ENCODE measurements around the gene C13orf46.

The C13orf46 gene

GRCh38 chr13:113938246-113938645 is 35.6 kb downstream of the C13orf46 start:
- DNase-seq (ENCODE audit: low read depth, low spot score), result no peak
- TF ChIP-seq SUZ12 (IDR thresholded peaks at IDR 0.05; ENCODE audit: extremely low read depth, insufficient read depth, insufficient read length) (no peak), YY1 (IDR thresholded peaks at IDR 0.05; ENCODE audit: insufficient read depth, insufficient read length) (no peak), ZNF274 (IDR thresholded peaks at IDR 0.05; ENCODE audit: low read depth, low read length) (no peak)
- no peaks in the 10 kb centered on the region for H3K9me3 ChIP-seq (ENCODE audit: insufficient read depth, low read length)
- no peak overlapping the region for H3K4me3 ChIP-seq (ENCODE audit: insufficient read length, low read depth)
- H3K36me3 ChIP-seq (ENCODE audit: insufficient read depth, insufficient read length, low read length), result no peaks in the 10 kb centered on the region
- no peaks in the 10 kb centered on the region for H3K27me3 ChIP-seq (ENCODE audit: insufficient read depth, insufficient read length)
- no peak overlapping the region for H3K9ac ChIP-seq (ENCODE audit: insufficient read length, low read depth)
- peaks cover 31% of the 10 kb centered on the region for H3K4me1 ChIP-seq (ENCODE audit: insufficient read depth, insufficient read length)

- no peaks in the 10 kb centered on the region for H3K27me3 ChIP-seq (ENCODE audit: insufficient read depth, insufficient read length)
- peaks cover 30% of the 10 kb centered on the region for H3K4me1 ChIP-seq (ENCODE audit: insufficient read depth, insufficient read length)
- DNase-seq (ENCODE audit: low read depth, low spot score), result no peak
- no peaks in the 10 kb centered on the region for H3K36me3 ChIP-seq (ENCODE audit: insufficient read depth, insufficient read length, low read length)
- no peak overlapping the region for H3K9ac ChIP-seq (ENCODE audit: insufficient read length, low read depth)
- no peak overlapping the region for H3K4me3 ChIP-seq (ENCODE audit: insufficient read length, low read depth)
- no peak for TF ChIP-seq SUZ12 (IDR thresholded peaks at IDR 0.05; ENCODE audit: extremely low read depth, insufficient read depth, insufficient read length)
- TF ChIP-seq YY1 (IDR thresholded peaks at IDR 0.05; ENCODE audit: insufficient read depth, insufficient read length), result no peak
- TF ChIP-seq ZNF274 (IDR thresholded peaks at IDR 0.05; ENCODE audit: low read depth, low read length), result no peak
- no peaks in the 10 kb centered on the region for H3K9me3 ChIP-seq (ENCODE audit: insufficient read depth, low read length)
Measured at GRCh38 chr13:113937527-113938180, 36.2 kb downstream of the C13orf46 start.

- TF ChIP-seq YY1 (IDR thresholded peaks at IDR 0.05; ENCODE audit: insufficient read depth, insufficient read length) (no peak), SUZ12 (IDR thresholded peaks at IDR 0.05; ENCODE audit: extremely low read depth, insufficient read depth, insufficient read length) (no peak), ZNF274 (IDR thresholded peaks at IDR 0.05; ENCODE audit: low read depth, low read length) (no peak)
- Histone ChIP-seq H3K27me3 (ENCODE audit: insufficient read depth, insufficient read length) (no peaks in the 10 kb centered on the region), H3K9ac (ENCODE audit: insufficient read length, low read depth) (no peak overlapping the region), H3K4me3 (ENCODE audit: insufficient read length, low read depth) (no peak overlapping the region), H3K36me3 (ENCODE audit: insufficient read depth, insufficient read length, low read length) (no peaks in the 10 kb centered on the region), H3K9me3 (ENCODE audit: insufficient read depth, low read length) (peaks cover 2% of the 10 kb centered on the region; the same call in 1 of the 2 replicates), H3K4me1 (ENCODE audit: insufficient read depth, insufficient read length) (peaks cover 28% of the 10 kb centered on the region)
- no peak for DNase-seq (ENCODE audit: low read depth, low spot score)
Measured at GRCh38 chr13:113937073-113937472, 36.8 kb downstream of the C13orf46 start.

GRCh38 chr13:113936166-113936965 is 37.5 kb downstream of the C13orf46 start:
- Histone ChIP-seq H3K36me3 (ENCODE audit: insufficient read depth, insufficient read length, low read length) (no peaks in the 10 kb centered on the region), H3K4me3 (ENCODE audit: insufficient read length, low read depth) (no peak overlapping the region), H3K9ac (ENCODE audit: insufficient read length, low read depth) (no peak overlapping the region), H3K4me1 (ENCODE audit: insufficient read depth, insufficient read length) (peaks cover 25% of the 10 kb centered on the region), H3K27me3 (ENCODE audit: insufficient read depth, insufficient read length) (no peaks in the 10 kb centered on the region), H3K9me3 (ENCODE audit: insufficient read depth, low read length) (peaks cover 4% of the 10 kb centered on the region; the same call in 1 of the 2 replicates)
- TF ChIP-seq SUZ12 (IDR thresholded peaks at IDR 0.05; ENCODE audit: extremely low read depth, insufficient read depth, insufficient read length) (no peak), YY1 (IDR thresholded peaks at IDR 0.05; ENCODE audit: insufficient read depth, insufficient read length) (no peak), ZNF274 (IDR thresholded peaks at IDR 0.05; ENCODE audit: low read depth, low read length) (no peak)
- DNase-seq (ENCODE audit: low read depth, low spot score), result no peak

GRCh38 chr13:113935001-113935844 is 38.7 kb downstream of the C13orf46 start:
- DNase-seq (ENCODE audit: low read depth, low spot score), result peak; percentile 20
- H3K36me3 ChIP-seq (ENCODE audit: insufficient read depth, insufficient read length, low read length), result no peaks in the 10 kb centered on the region
- peaks cover 4% of the 10 kb centered on the region; the same call in 1 of the 2 replicates for H3K9me3 ChIP-seq (ENCODE audit: insufficient read depth, low read length)
- no peak overlapping the region for H3K4me3 ChIP-seq (ENCODE audit: insufficient read length, low read depth)
- no peak for TF ChIP-seq ZNF274 (IDR thresholded peaks at IDR 0.05; ENCODE audit: low read depth, low read length)
- no peak for TF ChIP-seq SUZ12 (IDR thresholded peaks at IDR 0.05; ENCODE audit: extremely low read depth, insufficient read depth, insufficient read length)
- TF ChIP-seq YY1 (IDR thresholded peaks at IDR 0.05; ENCODE audit: insufficient read depth, insufficient read length), result no peak
- peak overlapping the region; percentile 68 for H3K9ac ChIP-seq (ENCODE audit: insufficient read length, low read depth)
- H3K4me1 ChIP-seq (ENCODE audit: insufficient read depth, insufficient read length), result peaks cover 25% of the 10 kb centered on the region
- no peaks in the 10 kb centered on the region for H3K27me3 ChIP-seq (ENCODE audit: insufficient read depth, insufficient read length)

GRCh38 chr13:113934576-113934975 is 39.3 kb downstream of the C13orf46 start:
- TF ChIP-seq ZNF274 (IDR thresholded peaks at IDR 0.05; ENCODE audit: low read depth, low read length), result no peak
- no peak for TF ChIP-seq SUZ12 (IDR thresholded peaks at IDR 0.05; ENCODE audit: extremely low read depth, insufficient read depth, insufficient read length)
- no peak for TF ChIP-seq YY1 (IDR thresholded peaks at IDR 0.05; ENCODE audit: insufficient read depth, insufficient read length)
- Histone ChIP-seq H3K27me3 (ENCODE audit: insufficient read depth, insufficient read length) (no peaks in the 10 kb centered on the region), H3K9me3 (ENCODE audit: insufficient read depth, low read length) (peaks cover 4% of the 10 kb centered on the region; the same call in 1 of the 2 replicates), H3K4me1 (ENCODE audit: insufficient read depth, insufficient read length) (peaks cover 25% of the 10 kb centered on the region), H3K4me3 (ENCODE audit: insufficient read length, low read depth) (no peak overlapping the region), H3K36me3 (ENCODE audit: insufficient read depth, insufficient read length, low read length) (no peaks in the 10 kb centered on the region), H3K9ac (ENCODE audit: insufficient read length, low read depth) (peak overlapping the region; percentile 68)
- DNase-seq (ENCODE audit: low read depth, low spot score), result no peak
